Stimulated activated CD8-positive, alpha-beta memory T cell treated with anti-CD3 and anti-CD28 coated beads, Interleukin-12 subunit alpha, Interleukin-12 subunit beta, amount 100 ng/mL, for 4 hours (primary cell): ENCODE data around the gene DUSP16.
"Not testable (repeated sequence)": the region's sequence is repeated elsewhere in the genome, so short reads cannot be mapped to it uniquely, and the experiment has no call there.

Experiments used
- DNase-seq: peaks from one replicate; pipeline ENCODE4 v3.0.0-alpha.2; 2020; ENCODE audit warnings: low read depth

The DUSP16 gene

GRCh38 chr12:12495536-12495935 lies 67.1 kb downstream of the DUSP16 start:
- no peak for DNase-seq

GRCh38 chr12:12492547-12492946 lies 70.1 kb downstream of the DUSP16 start:
- no peak for DNase-seq

GRCh38 chr12:12491606-12492005 lies 71.1 kb downstream of the DUSP16 start:
- DNase-seq: no peak

- DNase-seq: no peak
Measured at GRCh38 chr12:12488823-12489550, 73.7 kb downstream of the DUSP16 start.

- no peak for DNase-seq
Measured at GRCh38 chr12:12488296-12488695, 74.4 kb downstream of the DUSP16 start.

GRCh38 chr12:12487490-12487889 lies 75.2 kb downstream of the DUSP16 start:
- no peak for DNase-seq

- DNase-seq: no peak
Measured at GRCh38 chr12:12486661-12487240, 75.9 kb downstream of the DUSP16 start.

- DNase-seq: no peak
Measured at GRCh38 chr12:12483438-12483837, 79.2 kb downstream of the DUSP16 start.

GRCh38 chr12:12482959-12483358 lies 79.7 kb downstream of the DUSP16 start:
- no peak for DNase-seq

GRCh38 chr12:12482150-12482761 lies 80.4 kb downstream of the DUSP16 start:
- DNase-seq: no peak

GRCh38 chr12:12481631-12482030 lies 81.0 kb downstream of the DUSP16 start:
- no peak for DNase-seq

- DNase-seq: no peak
Measured at GRCh38 chr12:12480074-12480473, 82.6 kb downstream of the DUSP16 start.

- DNase-seq: no peak
Measured at GRCh38 chr12:12477532-12477890, 85.2 kb downstream of the DUSP16 start.

- no peak for DNase-seq
Measured at GRCh38 chr12:12476857-12477531, 85.7 kb downstream of the DUSP16 start.

- DNase-seq: no peak
Measured at GRCh38 chr12:12474931-12475795, 87.5 kb downstream of the DUSP16 start.

GRCh38 chr12:12474471-12474928 lies 88.2 kb downstream of the DUSP16 start:
- DNase-seq: no peak

- DNase-seq: no peak
Measured at GRCh38 chr12:12473223-12473622, 89.4 kb downstream of the DUSP16 start.

- DNase-seq: not testable (repeated sequence)
Measured at GRCh38 chr12:12471982-12472961, 90.4 kb downstream of the DUSP16 start.

- DNase-seq: no peak
Measured at GRCh38 chr12:12470751-12471306, 91.8 kb downstream of the DUSP16 start.

GRCh38 chr12:12469386-12469785 lies 93.3 kb downstream of the DUSP16 start:
- DNase-seq: no peak
